HL-60 (cell line): Measurements from ENCODE around the gene C3orf62.

Experiments
- DNase-seq, 2 experiments: peaks; one replicate each; pipeline ENCODE4 v3.0.0-alpha.2; 2010 to 2020; ENCODE audit warnings: low read depth in 1 of 2, low spot score in 1 of 2
- H3K27ac ChIP-seq: fragments of 250-450 bp; sonication (Bioruptor Pico); replicated peaks from 2 replicates; pipeline ENCODE4 v1.5.1; 2020; ENCODE audit warnings: mild to moderate bottlenecking, moderate library complexity
- H3K27me3 ChIP-seq: fragments of 250-450 bp; sonication (Bioruptor Pico); 2 replicates; pipeline ENCODE4 v1.5.1; 2021; ENCODE audit warnings: mild to moderate bottlenecking, moderate library complexity; ENCODE audit not compliant: insufficient read depth, poor library complexity, severe bottlenecking
- H3K4me3 ChIP-seq: replicated peaks from 2 replicates; pipeline ENCODE4 v1.5.1; 2011; ENCODE audit warnings: mild to moderate bottlenecking, control low read depth, low read length; ENCODE audit not compliant: insufficient read depth
- CTCF ChIP-seq: IDR thresholded peaks from one replicate; pipeline ENCODE4 v1.5.1; 2011; ENCODE audit warnings: low read length, control low read depth, inconsistent platforms; ENCODE audit not compliant: insufficient read depth
- GABPA ChIP-seq: IDR thresholded peaks from 2 replicates; pipeline ENCODE4 v1.6.1; 2012; ENCODE audit warnings: low read depth
- POLR2AphosphoS5 ChIP-seq: IDR thresholded peaks from 2 replicates; pipeline ENCODE4 v1.6.1; 2012; ENCODE audit warnings: low read depth
- REST ChIP-seq: IDR thresholded peaks from 2 replicates; pipeline ENCODE4 v1.6.1; 2012; ENCODE audit warnings: low read depth; ENCODE audit not compliant: insufficient replicate concordance
- SPI1 ChIP-seq: IDR thresholded peaks from 2 replicates; pipeline ENCODE4 v1.6.1; 2012; ENCODE audit warnings: low read depth, mild to moderate bottlenecking, borderline replicate concordance

C3orf62 gene

GRCh38 chr3:49266410-49267095, 10.5 kb downstream of the C3orf62 start:
- no peaks in the 10 kb centered on the region for H3K27me3 ChIP-seq
- no peak overlapping the region for H3K27ac ChIP-seq
- no peak overlapping the region for H3K4me3 ChIP-seq
- TF ChIP-seq POLR2AphosphoS5 (no peak), REST (no peak), CTCF (no peak), GABPA (no peak), SPI1 (no peak)
- no peak for DNase-seq

- TF ChIP-seq REST (no peak), POLR2AphosphoS5 (no peak), CTCF (no peak), GABPA (no peak), SPI1 (no peak)
- DNase-seq, result no peak
- H3K27ac ChIP-seq, result no peak overlapping the region
- no peaks in the 10 kb centered on the region for H3K27me3 ChIP-seq
- no peak overlapping the region for H3K4me3 ChIP-seq
Measured at GRCh38 chr3:49265661-49266386, 11.2 kb downstream of the C3orf62 start.

- no peak for TF ChIP-seq GABPA
- no peak for TF ChIP-seq SPI1
- TF ChIP-seq CTCF, result no peak
- no peak for TF ChIP-seq POLR2AphosphoS5
- TF ChIP-seq REST, result no peak
- no peak for DNase-seq
- H3K4me3 ChIP-seq, result no peak overlapping the region
- no peaks in the 10 kb centered on the region for H3K27me3 ChIP-seq
- no peak overlapping the region for H3K27ac ChIP-seq
Measured at GRCh38 chr3:49263159-49263889, 13.7 kb downstream of the C3orf62 start.
